ENCODE measurements around the gene ATF3. TPM values are rescaled to one million over a fixed set of nuclear protein-coding genes. Genes with fewer than 3 reads are reported as not detected.
A peak's percentile ranks its signal among the peaks of the same experiment; 100 is the strongest.

ATF3 gene
- total RNA-seq, 1 donor from 2014 or later: 23.9 TPM

GRCh38 chr1:212587016-212587887 is 21.3 kb upstream of the ATF3 start:
- TF ChIP-seq, protein P1, sequence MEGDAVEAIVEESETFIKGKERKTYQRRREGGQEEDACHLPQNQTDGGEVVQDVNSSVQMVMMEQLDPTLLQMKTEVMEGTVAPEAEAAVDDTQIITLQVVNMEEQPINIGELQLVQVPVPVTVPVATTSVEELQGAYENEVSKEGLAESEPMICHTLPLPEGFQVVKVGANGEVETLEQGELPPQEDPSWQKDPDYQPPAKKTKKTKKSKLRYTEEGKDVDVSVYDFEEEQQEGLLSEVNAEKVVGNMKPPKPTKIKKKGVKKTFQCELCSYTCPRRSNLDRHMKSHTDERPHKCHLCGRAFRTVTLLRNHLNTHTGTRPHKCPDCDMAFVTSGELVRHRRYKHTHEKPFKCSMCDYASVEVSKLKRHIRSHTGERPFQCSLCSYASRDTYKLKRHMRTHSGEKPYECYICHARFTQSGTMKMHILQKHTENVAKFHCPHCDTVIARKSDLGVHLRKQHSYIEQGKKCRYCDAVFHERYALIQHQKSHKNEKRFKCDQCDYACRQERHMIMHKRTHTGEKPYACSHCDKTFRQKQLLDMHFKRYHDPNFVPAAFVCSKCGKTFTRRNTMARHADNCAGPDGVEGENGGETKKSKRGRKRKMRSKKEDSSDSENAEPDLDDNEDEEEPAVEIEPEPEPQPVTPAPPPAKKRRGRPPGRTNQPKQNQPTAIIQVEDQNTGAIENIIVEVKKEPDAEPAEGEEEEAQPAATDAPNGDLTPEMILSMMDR (conservative IDR thresholded peaks at IDR 0.05): no peak
- H3K27ac Mint-ChIP-seq: no peak overlapping the region
- H3K4me1 Mint-ChIP-seq (ENCODE audit: unreplicated experiment): peaks cover 11% of the 10 kb centered on the region
- H3K27me3 Mint-ChIP-seq: peaks cover 13% of the 10 kb centered on the region
- H3K9me3 Mint-ChIP-seq: no peaks in the 10 kb centered on the region
- peak overlapping the region; percentile 13 for H3K4me3 Mint-ChIP-seq
- H3K36me3 Mint-ChIP-seq: no peaks in the 10 kb centered on the region
- no peak for DNase-seq (ENCODE audit: extremely low spot score, unreplicated experiment)

GRCh38 chr1:212587888-212588510 is 20.6 kb upstream of the ATF3 start:
- TF ChIP-seq, protein P1 (conservative IDR thresholded peaks at IDR 0.05): no peak
- no peak overlapping the region for H3K27ac Mint-ChIP-seq
- no peak overlapping the region for H3K4me3 Mint-ChIP-seq
- peaks cover 13% of the 10 kb centered on the region for H3K27me3 Mint-ChIP-seq
- H3K36me3 Mint-ChIP-seq: no peaks in the 10 kb centered on the region
- DNase-seq (ENCODE audit: extremely low spot score, unreplicated experiment): no peak
- no peaks in the 10 kb centered on the region for H3K9me3 Mint-ChIP-seq
- peaks cover 7% of the 10 kb centered on the region for H3K4me1 Mint-ChIP-seq (ENCODE audit: unreplicated experiment)

DNA sequence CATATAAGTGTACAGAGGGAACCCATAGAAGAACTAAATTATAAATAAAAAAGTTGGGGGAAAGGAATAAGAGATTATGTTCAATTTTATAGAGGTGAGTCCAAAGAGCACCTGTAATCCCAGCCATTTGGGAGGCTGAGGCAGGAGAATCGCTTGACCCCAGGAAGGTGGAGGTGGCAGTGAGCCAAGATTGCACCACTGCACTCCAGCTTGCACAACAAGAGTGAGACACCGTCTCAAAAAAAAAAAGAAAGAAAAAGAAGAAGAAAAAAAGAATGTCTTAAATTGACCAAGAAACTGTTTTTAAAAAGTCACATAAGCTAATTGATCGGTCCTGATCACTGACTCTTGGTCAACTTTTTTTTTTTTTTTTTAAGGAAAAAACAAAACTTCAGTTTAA is 19.1 kb upstream of the ATF3 start:
- H3K4me3 Mint-ChIP-seq: no peak overlapping the region
- peaks cover 15% of the 10 kb centered on the region for H3K4me1 Mint-ChIP-seq (ENCODE audit: unreplicated experiment)
- no peaks in the 10 kb centered on the region for H3K9me3 Mint-ChIP-seq
- TF ChIP-seq, protein P1 (conservative IDR thresholded peaks at IDR 0.05): no peak
- no peak overlapping the region for H3K27ac Mint-ChIP-seq
- H3K36me3 Mint-ChIP-seq: no peaks in the 10 kb centered on the region
- DNase-seq (ENCODE audit: extremely low spot score, unreplicated experiment): no peak
- H3K27me3 Mint-ChIP-seq: peaks cover 13% of the 10 kb centered on the region

DNA sequence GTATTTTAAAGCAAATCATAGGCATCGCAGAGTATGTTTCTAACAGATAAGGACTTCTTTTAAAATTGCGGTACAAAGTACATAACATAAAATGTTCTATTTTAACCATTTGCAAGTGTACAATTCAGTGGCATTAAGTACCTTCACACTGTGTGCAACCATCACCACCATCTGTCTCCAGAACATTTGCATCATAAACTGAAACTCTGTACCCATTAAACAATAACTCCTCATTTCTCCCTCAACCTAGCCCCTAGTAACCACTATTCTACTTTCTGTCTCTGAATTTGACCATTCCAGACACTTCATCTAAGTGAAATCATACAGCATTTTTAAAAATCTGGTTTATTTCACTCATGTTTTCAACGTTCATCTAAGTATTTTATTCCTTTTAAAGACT is 16.6 kb upstream of the ATF3 start:
- no peak overlapping the region for H3K27ac Mint-ChIP-seq
- TF ChIP-seq, protein P1 (conservative IDR thresholded peaks at IDR 0.05): no peak
- no peaks in the 10 kb centered on the region for H3K36me3 Mint-ChIP-seq
- H3K4me1 Mint-ChIP-seq (ENCODE audit: unreplicated experiment): peaks cover 14% of the 10 kb centered on the region
- H3K4me3 Mint-ChIP-seq: no peak overlapping the region
- no peaks in the 10 kb centered on the region for H3K9me3 Mint-ChIP-seq
- DNase-seq (ENCODE audit: extremely low spot score, unreplicated experiment): no peak
- H3K27me3 Mint-ChIP-seq: peaks cover 11% of the 10 kb centered on the region

DNA sequence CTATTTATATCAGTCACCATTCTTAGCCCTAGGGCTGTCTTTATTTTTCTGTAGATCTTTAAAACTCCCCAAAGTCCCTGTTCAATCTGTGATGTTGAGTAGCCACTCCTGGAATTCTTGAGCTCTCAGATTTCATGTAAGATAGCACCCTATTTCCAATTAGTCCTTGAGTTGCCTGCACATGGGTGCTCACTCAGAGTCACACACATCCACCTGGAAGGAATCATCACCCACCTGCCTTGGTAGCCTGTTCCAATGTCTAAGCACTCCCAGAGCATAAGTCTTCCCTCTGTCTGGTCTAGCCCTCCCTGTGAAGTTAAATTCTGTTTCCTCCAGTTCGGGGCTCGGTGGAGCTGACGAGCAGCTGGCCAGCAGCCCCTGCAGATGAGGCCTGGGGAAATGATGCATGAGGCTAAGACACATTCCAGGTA is 14.7 kb upstream of the ATF3 start:
- Mint-ChIP-seq H3K4me3 (no peak overlapping the region), H3K27me3 (peaks cover 4% of the 10 kb centered on the region), H3K36me3 (no peaks in the 10 kb centered on the region), H3K27ac (peak overlapping the region; percentile 87), H3K4me1 (ENCODE audit: unreplicated experiment) (peaks cover 14% of the 10 kb centered on the region), H3K9me3 (no peaks in the 10 kb centered on the region)
- TF ChIP-seq, protein P1 (conservative IDR thresholded peaks at IDR 0.05): no peak
- no peak for DNase-seq (ENCODE audit: extremely low spot score, unreplicated experiment)

All from type B pancreatic cell (in vitro differentiated cells).